LNCAP (cell line): ENCODE results near the gene CRTC1.

Experiments used
- TF ChIP-seq, protein P1 (sequence below): fragments of 450-650 bp; IDR thresholded peaks from 2 replicates; pipeline ENCODE4 v1.5.1; 2017; ENCODE audit warnings: mild to moderate bottlenecking

Gene CRTC1

DNA sequence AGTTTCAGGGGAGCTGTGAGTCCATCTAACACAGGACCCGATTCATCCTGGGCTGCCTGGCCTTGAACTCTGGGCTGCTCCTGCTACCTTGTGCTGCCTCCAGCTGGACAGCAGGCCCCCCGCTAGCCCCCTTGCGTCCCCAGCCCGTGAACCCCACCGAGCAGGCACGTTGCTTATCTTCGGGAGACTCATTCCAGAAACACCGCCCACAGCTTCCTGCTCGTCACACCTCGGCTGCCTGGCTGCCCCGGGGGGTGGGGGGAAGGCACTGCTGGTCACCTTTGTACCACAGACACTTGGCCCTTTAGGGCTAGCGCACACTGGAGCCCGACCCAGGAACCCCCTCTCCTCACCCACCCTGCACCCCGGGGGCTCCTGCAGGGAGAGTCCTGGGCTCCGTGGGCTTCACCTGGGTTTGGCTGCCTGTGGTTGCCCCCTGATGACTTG lies 48.1 kb downstream of the CRTC1 start:
- TF ChIP-seq, protein P1, sequence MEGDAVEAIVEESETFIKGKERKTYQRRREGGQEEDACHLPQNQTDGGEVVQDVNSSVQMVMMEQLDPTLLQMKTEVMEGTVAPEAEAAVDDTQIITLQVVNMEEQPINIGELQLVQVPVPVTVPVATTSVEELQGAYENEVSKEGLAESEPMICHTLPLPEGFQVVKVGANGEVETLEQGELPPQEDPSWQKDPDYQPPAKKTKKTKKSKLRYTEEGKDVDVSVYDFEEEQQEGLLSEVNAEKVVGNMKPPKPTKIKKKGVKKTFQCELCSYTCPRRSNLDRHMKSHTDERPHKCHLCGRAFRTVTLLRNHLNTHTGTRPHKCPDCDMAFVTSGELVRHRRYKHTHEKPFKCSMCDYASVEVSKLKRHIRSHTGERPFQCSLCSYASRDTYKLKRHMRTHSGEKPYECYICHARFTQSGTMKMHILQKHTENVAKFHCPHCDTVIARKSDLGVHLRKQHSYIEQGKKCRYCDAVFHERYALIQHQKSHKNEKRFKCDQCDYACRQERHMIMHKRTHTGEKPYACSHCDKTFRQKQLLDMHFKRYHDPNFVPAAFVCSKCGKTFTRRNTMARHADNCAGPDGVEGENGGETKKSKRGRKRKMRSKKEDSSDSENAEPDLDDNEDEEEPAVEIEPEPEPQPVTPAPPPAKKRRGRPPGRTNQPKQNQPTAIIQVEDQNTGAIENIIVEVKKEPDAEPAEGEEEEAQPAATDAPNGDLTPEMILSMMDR, result no peak

GRCh38 chr19:18733196-18733647 lies 49.7 kb downstream of the CRTC1 start:
- TF ChIP-seq, protein P1, result no peak

DNA sequence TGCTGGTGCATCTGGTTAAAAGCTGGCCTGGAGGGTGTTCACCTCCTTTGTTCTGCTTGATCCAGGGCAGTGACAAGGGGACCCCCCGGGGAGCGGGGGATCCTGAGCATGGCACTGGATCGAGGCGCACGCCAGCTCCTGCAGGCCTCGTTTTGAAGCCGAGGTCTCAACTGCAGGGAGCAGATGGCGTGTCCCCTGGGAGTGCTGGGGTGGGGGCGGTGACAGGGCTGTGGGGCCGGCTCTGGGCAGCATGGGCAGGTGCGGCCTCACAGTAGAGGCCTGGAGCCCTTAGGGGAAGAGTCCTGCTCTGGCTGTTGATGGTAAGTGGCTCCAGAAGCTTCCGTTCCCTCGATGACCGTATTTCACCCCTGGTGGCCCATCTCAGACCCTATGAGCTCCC lies 51.8 kb downstream of the CRTC1 start:
- TF ChIP-seq, protein P1, result no peak

- TF ChIP-seq, protein P1, result no peak
Measured at GRCh38 chr19:18735752-18736151, 52.3 kb downstream of the CRTC1 start.

- TF ChIP-seq, protein P1, result no peak
Measured at GRCh38 chr19:18736415-18737336, 53.2 kb downstream of the CRTC1 start.

- TF ChIP-seq, protein P1, result no peak
Measured at GRCh38 chr19:18737337-18737953, 54.0 kb downstream of the CRTC1 start.

GRCh38 chr19:18737954-18738351 lies 54.5 kb downstream of the CRTC1 start:
- TF ChIP-seq, protein P1, result no peak
